ENCODE measurements around the gene KLHDC7B. TPM values are rescaled to one million over a fixed set of nuclear protein-coding genes. Genes with fewer than 3 reads are reported as not detected.
A peak's percentile ranks its signal among the peaks of the same experiment; 100 is the strongest.
"Not testable (repeated sequence)": the region's sequence is repeated elsewhere in the genome, so short reads cannot be mapped to it uniquely, and the experiment has no call there.

The KLHDC7B gene
- total RNA-seq, 1 donor from 2014 or later = not detected

DNA sequence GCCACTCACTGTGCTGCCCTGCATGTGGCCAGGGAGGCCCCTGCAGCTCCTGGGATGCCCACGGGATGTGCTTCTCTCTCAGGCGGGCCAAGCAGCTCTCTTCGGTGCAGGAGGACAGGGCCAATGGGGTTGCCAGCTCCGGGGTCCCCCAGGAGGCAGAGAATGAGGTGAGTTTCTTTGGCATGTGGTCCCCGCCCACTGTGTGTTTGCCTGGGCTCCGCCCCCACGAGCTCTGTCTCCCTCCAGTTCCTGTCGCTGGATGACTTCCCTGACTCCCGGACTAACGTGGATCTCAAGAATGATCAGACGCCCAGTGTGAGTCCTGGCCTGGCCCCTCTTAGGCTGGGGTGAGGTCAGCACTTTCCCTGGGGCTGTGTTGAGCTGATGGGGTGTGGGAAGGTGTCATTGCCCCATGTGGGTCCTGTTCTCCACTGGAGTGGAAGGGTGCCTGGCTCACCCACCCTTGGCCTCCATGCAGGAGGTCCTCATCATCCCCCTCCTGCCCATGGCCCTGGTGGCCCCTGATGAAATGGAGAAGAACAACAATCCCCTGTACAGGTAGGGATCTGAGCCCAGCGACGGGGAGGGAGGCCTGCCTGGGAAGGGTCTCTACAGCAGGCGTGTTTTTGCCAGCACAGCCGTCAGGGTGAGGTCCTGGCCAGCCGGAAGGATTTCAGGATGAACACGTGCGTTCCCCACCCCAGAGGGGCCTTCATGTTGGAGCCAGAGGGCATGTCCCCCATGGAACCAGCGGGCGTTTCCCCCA lies 28.0 kb upstream of the KLHDC7B start:
- DNase-seq = no peak

DNA sequence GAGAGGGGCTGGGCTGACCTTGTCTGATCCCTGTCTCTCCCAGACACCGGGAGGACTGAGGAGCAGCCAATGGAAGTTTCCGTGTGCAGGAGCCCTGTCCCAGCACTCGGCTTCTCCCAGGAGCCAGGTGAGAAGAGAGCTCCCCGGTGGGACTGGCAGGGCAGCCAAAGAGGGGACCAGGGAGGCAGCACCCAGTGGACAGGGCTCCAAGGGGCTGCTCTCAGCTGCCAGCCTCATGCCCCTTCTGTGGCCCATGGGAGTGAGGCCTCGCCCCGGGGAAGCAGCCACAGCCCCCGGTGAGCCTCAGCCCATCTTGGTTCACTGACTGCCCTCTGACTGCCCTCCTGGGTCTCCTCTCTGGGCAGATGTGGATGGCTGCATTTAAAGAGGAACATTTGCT lies 27.1 kb upstream of the KLHDC7B start:
- DNase-seq = no peak

DNA sequence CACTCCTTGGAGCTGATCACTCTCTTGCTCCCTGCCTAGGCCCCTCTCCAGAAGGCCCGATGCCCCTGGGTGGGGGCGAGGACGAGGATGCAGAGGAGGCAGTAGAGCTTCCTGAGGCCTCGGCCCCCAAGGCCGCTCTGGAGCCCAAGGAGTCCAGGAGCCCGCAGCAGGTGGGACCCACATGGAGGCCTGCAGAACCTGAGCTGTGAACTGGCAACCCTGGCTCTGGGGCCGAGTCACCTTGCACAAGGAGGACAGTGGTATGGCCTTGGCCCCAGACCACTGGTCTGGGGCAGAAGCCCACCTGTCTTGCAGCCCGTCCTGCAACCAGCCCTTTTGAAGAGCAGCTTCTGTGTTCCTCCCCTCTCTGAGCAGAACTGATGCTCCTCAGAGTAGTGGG lies 26.5 kb upstream of the KLHDC7B start:
- DNase-seq = no peak

DNA sequence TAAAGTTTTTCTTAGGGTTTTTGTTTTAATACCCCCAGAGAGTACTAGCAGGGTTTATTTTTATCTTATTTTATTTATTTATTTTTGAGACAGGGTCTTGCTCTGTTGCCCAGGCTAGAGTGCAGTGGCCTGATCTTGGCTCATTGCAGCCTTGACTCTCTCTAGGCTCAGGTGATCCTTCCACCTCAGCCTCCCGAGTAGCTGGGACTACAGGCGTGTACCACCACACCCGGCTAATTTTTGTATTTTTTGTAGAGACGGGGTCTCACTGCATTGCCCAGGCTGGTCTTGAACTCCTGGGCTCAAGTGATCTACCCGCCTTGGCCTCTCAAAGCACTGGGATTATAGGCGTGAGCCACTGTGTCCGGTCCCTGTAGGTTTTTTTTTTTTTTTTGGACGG lies 25.5 kb upstream of the KLHDC7B start:
- not testable (repeated sequence) for DNase-seq

DNA sequence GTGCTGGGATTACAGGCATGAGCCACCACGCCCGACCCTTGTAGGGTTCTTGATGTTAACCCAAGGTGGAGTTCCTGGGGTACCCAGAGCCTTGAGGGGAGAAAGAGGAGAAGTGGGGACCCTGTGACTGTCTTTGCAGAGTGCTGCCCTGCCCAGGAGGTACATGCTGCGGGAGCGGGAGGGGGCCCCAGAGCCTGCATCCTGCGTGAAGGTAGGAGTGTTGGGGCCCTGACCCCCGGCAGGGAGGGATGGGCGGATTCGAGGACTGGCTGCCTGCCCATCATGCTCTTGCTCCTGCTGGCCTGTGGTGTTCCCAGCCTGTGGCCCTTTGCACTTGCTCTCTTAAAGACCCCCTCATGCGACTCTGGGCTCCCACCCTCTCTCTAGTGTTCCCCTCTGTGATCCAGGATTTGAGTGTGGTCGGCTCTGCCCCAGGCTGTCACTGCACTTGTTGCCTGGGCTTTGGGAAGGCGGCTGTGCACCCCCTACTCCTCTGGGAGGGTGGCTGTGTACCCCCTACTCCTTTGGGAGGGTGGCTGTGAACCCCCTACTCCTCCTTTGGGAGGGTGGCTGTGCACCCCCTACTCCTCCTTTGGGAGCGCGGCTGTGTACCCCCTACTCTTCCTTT lies 24.8 kb upstream of the KLHDC7B start:
- no peak for DNase-seq

DNA sequence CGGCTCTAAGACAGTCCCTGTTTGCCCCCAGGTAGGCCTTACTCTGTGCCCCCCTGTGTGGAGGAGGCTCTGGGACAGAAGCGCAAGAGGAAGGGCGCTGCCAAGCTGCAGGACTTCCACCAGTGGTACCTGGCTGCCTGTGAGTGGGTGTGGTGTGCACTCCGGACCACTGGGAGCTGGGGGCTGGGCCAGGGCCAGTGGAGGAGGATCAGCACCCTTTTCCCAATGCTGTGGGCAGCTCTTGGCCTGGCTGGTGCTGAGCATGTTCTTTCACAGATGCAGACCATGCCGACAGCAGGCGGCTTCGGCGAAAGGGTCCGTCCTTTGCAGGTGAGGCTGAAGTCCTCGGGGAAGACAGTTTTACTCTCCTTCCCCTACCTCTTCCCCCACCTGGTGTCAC lies 24.0 kb upstream of the KLHDC7B start:
- no peak for DNase-seq

DNA sequence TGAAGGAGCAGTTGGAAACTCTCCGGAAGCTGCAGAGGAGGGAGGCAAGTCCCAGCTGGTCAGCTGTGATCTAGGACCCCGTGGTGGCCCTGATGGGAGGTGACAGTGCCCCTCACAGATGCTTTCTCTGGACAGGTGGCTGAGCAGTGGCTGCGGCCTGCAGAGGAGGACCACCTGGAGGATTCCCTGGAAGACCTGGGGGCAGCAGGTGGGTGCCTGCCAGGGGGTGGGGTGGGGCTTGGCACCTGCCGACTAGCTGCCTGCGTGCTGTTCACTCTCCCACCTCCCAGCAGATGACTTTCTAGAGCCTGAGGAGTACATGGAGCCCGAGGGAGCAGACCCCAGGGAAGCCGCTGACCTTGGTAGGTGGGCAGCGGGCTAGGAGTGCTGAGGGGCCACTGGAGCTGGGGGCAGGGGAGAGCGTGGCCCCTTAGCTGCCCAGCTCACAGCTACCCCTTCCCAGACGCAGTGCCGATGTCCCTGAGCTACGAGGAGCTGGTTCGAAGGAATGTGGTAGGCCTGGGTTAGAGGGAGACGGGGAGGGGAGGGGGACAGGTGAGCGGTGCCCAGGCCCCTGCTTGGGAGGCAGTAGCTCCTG lies 23.4 kb upstream of the KLHDC7B start:
- no peak for DNase-seq

DNA sequence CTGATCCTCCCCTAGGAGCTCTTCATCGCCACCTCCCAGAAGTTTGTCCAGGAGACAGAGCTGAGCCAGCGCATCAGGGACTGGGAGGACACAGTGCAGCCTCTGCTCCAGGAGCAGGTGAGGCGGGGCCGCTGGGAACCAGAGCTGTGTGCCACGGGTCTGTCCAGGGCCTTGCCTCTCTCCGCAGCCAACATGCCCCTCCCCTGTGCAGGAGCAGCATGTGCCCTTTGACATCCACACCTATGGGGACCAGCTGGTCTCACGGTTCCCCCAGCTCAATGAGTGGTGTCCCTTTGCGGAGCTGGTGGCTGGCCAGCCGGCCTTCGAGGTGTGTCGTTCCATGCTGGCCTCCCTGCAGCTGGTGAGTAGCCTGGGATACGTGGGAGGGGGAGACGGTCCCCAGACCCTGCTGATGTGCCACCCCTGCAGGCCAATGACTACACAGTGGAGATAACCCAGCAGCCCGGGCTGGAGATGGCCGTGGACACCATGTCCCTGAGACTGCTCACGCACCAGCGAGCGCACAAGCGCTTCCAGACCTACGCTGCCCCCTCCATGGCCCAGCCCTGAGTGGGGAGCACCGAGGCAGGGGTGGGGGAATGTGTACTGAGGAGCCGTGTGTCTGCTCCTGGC lies 22.8 kb upstream of the KLHDC7B start:
- DNase-seq = no peak

DNA sequence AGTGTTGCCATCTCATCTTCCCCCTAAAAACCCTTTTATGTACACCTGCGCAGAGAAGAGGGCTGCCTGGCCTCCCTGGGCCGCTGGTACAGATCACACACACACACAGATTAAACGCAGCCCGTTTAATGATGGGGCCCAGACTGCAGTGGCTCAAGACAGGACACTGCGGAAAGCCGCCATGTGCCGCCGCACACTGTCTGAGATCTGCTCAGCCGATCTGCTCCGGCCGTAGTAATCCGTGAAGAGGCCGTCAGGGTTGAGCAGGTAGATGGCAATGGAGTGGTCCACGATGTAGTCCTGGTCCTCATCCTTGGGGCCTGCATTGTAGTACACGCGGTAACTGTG lies 22.3 kb upstream of the KLHDC7B start:
- no peak for DNase-seq

DNA sequence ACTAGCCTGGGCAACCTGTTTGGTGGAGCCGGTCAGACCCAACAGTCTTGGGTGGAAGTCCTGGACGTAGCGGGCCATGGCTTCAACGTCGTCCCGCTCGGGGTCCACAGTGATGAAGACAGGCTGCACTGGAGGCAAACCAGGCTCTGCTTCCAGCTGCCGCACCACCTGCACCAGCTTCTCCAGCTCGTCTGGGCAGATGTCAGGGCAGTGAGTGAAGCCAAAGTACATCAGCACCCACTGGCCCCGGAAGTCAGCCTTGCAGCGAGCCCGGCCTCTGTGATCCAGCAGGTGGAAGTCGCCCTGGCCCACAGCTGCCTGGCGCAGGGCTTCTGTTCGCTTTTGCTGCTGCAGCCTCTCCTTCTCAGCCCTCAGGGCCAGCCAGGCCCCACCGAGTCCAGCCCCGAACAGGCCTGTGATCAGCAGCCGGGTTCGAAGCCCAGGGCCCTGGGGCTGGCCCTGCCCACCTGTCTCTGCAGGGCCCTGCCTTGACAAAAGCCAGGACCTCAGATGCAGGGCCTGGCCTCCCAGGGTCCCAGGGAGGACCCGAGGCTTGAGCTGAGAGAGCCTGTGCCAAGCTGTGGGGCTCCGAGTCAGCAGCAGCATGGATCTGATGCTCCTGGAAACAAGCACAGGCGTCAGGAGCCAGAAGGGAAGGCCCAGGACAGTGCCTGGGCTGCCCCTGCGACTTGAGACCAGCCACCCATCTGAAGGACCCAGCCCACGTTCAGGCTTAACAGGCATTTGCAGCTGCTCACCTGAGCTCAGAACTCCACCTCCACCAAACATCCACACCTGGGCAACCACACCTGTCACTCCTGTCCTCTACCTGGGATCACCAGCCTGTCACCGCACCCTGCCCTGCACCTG lies 21.7 kb upstream of the KLHDC7B start:
- DNase-seq = no peak

DNA sequence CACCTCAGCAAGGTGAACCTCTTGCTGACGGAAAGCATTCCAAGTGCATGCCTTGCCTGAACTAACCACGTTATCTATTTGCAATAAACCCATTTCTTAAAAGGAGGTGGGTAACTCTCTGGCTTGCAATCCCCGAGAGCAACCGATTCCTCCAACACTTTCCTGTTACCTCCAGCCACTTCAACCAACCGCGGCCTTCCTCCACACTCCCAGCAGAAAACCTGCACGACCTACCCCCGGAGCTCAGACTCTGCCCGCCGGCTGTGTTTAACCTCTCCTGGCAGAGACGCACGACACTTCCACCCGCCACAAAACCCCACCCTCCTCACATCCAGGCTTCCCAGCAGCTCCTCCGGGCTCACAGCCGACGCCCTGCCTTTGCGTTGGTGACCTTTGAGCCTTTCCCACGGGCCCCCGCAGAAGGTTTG lies 21.0 kb upstream of the KLHDC7B start:
- DNase-seq = no peak

DNA sequence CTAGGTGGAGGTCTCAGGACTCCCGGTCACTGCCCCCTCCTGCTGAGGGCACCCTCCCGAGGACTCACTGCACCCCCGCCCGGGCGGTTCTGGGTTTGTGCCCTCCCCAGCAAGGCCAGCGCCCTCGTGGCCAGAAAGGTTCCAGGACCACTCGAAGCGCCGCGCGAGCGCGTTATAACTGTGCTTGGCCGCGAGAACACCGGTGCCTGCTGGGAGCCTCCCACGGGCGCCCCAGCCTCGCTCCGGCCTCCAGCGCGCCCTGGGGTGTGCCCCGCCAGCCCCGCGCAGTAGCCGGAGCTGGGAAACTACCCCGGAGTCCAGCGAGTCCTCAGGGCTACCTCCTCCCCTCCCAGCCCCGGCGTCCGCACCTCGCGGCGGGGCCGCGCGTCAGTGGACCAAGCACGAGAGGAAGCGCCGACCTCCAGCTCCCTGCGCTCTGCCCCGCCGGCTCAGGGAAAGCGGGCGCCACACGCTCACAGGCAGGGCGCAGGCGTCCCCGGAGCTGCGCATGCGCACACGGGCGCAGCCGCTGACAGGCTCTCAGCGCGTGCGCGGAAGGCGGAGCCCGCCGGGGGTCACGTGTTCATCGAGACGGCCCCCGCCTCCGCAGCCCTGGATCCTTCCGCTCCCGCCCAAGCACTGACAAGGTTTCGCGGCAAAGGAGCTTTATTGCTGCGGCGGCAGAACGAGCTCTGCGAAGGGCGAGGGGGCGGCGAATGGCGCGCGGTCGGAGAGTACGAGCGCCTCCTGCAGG lies 20.4 kb upstream of the KLHDC7B start, which contains the start of gene SCO2:
Gene SCO2 (minus strand): TSS at position 495 of the 754 bp plus-strand sequence. CDS start 1,187 bp downstream, outside the sequence.
- DNase-seq = peak; percentile 91

DNA sequence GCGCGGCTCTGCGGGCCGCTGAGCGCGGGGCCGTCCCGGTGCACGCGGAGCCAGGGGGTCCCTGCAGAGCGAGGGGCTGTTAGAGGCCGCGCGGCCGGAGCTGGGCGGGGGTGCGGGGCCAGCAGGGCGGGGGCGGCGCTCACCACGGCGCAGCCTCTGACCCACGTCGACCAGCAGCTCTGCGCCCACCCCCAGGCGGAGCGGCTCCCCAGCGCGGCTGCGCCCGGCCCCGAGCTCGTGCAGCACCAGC lies 19.9 kb upstream of the KLHDC7B start:
- DNase-seq = no peak

DNA sequence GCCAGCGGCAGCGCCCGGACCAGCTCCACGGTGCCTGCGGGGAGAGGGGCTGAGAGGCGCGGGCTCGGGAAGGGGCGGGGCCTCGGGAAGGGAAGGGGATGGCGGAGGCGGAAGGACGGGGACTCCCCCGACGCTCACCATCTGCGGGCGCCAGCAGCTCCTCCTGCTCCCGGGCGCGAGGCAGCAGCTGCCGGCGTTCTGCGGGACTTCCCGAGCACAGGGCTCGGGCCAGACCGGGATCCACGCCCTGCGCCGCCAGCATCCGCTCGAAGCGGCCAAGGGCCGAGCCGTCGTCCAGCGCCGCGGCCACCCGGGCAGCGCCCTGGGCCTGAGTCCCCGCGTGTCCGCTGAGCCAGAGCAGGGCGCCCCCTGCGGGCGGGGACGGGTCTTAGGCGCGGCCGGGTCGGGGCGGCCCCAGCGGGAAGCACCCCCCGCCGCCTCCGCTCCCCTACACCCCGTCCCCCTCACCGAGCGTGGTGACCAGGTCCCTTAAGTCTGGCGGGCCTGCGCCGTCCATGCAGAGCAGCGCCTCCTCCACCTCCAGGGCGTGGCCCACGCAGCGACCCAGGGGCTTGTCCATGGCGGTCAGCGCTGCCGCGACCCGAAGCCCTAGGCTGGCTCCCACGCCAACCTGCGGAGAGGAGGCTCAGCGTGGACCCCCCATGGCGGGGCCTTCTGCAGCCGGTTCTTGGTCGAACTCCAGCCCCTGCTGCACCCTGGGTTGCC lies 19.4 kb upstream of the KLHDC7B start:
- peak; percentile 63 for DNase-seq

DNA sequence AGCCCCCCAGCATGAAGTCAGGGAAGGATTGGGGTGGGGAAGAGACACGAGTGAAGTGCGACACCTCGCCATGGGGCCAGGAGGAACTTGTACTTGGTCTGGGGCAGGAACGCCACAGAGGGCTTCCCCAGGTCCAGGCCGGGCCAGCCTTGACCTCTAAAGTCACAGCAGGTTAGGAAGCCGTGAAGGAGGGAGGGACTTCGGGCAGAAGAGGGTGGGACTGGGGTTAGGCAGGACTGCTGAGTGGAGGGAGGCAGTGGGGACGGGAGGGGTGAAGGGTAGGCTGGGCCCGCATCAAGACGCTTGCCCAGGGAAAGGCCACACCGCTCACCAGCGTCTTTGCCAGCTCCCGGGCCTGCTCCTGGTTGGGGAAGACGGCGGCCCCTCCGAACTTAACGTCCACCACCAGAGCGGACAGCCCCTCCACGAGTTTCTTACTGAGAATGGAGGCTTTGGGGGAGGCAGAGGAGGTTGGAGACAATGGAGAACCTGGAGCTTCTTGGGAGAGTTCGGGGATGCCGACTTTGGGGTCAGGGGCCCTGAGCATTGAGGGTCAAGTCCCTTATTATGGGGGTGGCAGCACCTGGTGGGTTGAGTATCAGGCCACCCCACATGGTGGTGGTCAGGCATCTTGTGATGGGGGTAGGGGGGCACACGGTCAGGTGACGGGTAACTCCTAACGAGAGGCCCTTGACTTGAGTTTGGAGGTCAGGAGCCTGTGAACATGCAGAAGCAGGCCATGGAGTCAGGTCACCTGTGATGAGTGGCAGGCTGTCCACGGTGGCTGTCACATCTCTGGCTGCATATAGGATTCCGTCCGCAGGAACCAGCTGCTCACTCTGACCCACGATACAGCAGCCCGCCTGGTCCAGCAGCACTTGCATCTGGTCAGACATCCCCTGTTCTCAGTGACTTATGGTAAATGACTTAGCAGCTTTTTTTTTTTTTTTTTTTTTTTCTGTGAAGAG lies 18.6 kb upstream of the KLHDC7B start:
- DNase-seq = no peak

DNA sequence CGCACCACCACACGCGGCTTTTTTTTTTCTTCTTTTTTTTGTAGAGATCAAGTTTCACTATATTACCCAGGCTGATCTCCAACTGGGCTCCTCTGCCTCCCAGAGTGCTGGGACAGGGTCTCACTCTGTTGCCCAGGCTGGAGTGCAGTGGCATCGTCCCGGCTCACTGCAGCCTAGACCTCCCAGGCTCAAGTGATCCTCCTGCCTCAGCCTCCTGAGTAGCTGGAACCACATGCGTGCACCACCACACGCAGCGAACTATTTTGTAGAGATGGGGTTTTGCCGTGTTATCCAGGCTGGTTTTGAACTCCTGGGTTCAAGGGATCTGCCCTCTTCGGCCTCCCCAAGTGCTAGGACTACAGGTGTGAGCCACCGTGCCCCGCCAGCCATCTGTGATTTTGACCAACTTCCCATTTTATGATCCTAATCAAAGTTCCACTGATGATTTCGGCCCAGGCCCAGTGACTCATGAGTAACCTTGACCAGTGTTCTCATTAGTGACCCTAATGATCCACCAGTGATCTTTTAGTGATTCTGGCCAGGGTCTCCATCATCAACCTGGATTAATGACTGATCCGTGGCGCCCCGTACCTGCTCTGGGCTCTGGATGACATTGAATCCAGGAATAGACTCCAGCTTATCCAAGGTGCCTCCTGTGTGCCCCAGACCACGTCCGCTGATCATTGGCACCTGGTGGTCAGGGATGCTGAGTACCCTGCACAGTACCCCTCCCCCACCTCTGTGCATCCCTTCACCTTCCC lies 17.6 kb upstream of the KLHDC7B start:
- DNase-seq = no peak

DNA sequence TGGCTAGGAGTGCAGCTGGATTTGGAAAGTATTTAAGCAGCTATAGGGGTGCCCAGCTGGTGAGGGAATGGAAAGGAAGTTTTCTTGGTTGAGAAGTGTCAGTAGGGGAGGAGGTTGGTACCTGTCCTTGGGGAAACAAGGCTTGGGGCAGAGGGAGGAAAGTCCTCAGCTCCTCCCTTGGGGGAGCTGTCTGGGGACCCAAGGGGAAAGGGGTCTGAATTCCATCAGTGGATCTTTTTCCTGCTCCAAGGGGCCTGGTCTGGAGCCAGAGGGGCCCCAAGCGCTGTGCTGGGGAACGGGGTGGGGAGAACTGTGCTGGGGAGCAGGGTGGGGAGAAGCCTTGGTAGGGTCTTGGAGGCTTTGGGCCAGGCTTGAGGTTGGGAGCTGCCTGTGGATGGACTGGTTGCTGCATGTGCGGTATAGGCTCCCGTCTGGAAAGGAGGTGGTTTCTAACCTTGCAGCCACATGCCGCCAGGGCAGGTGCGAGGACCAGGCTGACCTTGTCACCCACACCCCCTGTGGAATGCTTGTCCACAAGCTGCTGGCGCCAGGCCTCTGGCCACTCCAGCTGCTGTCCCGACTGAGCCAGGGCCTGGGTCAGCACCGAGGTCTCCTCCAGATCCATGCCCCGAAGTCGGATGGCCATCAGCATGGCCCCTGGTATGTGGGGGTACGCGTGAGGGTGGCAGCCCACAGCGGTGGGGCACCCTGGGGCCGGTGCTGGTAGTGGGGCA lies 16.9 kb upstream of the KLHDC7B start:
- DNase-seq = no peak

DNA sequence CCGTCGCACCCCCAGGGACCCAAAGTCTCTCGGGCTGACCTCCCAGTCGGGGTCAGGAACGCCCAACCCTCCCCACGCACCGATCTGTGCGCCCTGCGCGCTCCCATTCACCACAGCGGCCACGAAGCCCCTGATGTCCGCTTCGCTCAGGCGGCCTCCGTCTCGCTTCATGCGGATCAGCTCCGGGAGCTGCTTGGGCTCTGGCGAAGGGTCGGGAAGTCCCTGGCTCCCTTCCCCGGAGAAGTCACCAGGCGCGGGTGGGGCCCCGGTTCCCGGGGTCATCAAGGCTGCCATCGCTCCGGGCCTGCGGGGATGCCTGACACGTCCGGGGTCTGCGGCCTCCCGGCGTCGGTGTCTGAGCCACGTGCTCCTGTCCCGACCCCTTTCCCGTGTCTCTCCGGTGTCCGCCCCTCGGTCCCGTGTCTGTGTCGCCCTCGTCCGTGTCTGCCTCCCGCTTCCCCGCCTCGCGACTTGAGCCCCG lies 16.2 kb upstream of the KLHDC7B start:
- DNase-seq = no peak
